COLO829 (cell line): ENCODE measurements around the gene PSRC1.

ENCODE experiments used
- DNase-seq: peaks from one replicate; pipeline ENCODE4 v3.0.0; 2012; ENCODE audit warnings: low spot score

Gene PSRC1

GRCh38 chr1:109257682-109258421, 25.1 kb downstream of the PSRC1 start:
- DNase-seq: no peak

GRCh38 chr1:109256971-109257681, 25.8 kb downstream of the PSRC1 start:
- no peak for DNase-seq

GRCh38 chr1:109256085-109256484, 26.9 kb downstream of the PSRC1 start:
- no peak for DNase-seq

GRCh38 chr1:109255678-109256077, 27.3 kb downstream of the PSRC1 start:
- no peak for DNase-seq

GRCh38 chr1:109255097-109255651, 27.8 kb downstream of the PSRC1 start:
- no peak for DNase-seq

GRCh38 chr1:109254621-109255096, 28.3 kb downstream of the PSRC1 start:
- DNase-seq: no peak

- peak; percentile 45 for DNase-seq
Observed at GRCh38 chr1:109253803-109254620, 28.9 kb downstream of the PSRC1 start.

GRCh38 chr1:109252893-109253802, 29.8 kb downstream of the PSRC1 start:
- no peak for DNase-seq

GRCh38 chr1:109252167-109252892, 30.6 kb downstream of the PSRC1 start:
- DNase-seq: no peak

GRCh38 chr1:109251277-109252166, 31.4 kb downstream of the PSRC1 start:
- no peak for DNase-seq

GRCh38 chr1:109250454-109251276, 32.3 kb downstream of the PSRC1 start:
- no peak for DNase-seq

GRCh38 chr1:109249654-109250401, 33.1 kb downstream of the PSRC1 start:
- DNase-seq: no peak

- DNase-seq: peak; percentile 74
Observed at GRCh38 chr1:109248797-109249629, 33.9 kb downstream of the PSRC1 start, which contains the start of gene CELSR2. TSS of gene CELSR2 (plus strand) at chr1:109249539. CDS start at chr1:109250080, 541 bp downstream.

GRCh38 chr1:109248444-109248796, 34.5 kb downstream of the PSRC1 start:
- no peak for DNase-seq

- no peak for DNase-seq
Observed at GRCh38 chr1:109247401-109248365, 35.3 kb downstream of the PSRC1 start.

- DNase-seq: no peak
Observed at GRCh38 chr1:109246141-109246551, 36.8 kb downstream of the PSRC1 start.
